Measurements from ENCODE around the gene RPLP1. TPM values are rescaled to one million over a fixed set of nuclear protein-coding genes. Genes with fewer than 3 reads are reported as not detected.
A peak's percentile ranks its signal among the peaks of the same experiment; 100 is the strongest.

RPLP1 gene
- total RNA-seq, 2 donors from 2014 or later = 444 to 515 TPM

GRCh38 chr15:69475769-69476358, 23.2 kb downstream of the RPLP1 start:
- ATAC-seq (ENCODE audit: insufficient number of reproducible peaks, low FRiP score, low read depth) (peak; percentile 67), DNase-seq (ENCODE audit: low spot score) (peak; percentile 25)
- no peak overlapping the region for H3K27ac ChIP-seq
- no peaks in the 10 kb centered on the region for H3K27me3 ChIP-seq (replicated peaks; ENCODE audit: insufficient read depth)
- H3K4me1 ChIP-seq (ENCODE audit: control insufficient read depth in 1 of 2, low read depth in 2 of 2) = no peaks in the 10 kb centered on the region
- no peaks in the 10 kb centered on the region for H3K9me3 ChIP-seq
- peak; percentile 88 for TF ChIP-seq CTCF (IDR thresholded peaks at IDR 0.05)
- H3K36me3 ChIP-seq = no peaks in the 10 kb centered on the region
- H3K4me3 ChIP-seq = no peak overlapping the region

- Histone ChIP-seq H3K27ac (no peak overlapping the region), H3K9me3 (no peaks in the 10 kb centered on the region), H3K4me1 (ENCODE audit: control insufficient read depth in 1 of 2, low read depth in 2 of 2) (no peaks in the 10 kb centered on the region), H3K36me3 (no peaks in the 10 kb centered on the region), H3K4me3 (no peak overlapping the region), H3K27me3 (replicated peaks; ENCODE audit: insufficient read depth) (no peaks in the 10 kb centered on the region)
- ATAC-seq (ENCODE audit: insufficient number of reproducible peaks, low FRiP score, low read depth) (no peak), DNase-seq (ENCODE audit: low spot score) (no peak)
- no peak for TF ChIP-seq CTCF (IDR thresholded peaks at IDR 0.05)
These were observed 24.3 kb downstream of the RPLP1 start for GRCh38 chr15:69476704-69477473.

GRCh38 chr15:69478259-69478781, 25.7 kb downstream of the RPLP1 start:
- Histone ChIP-seq H3K4me3 (no peak overlapping the region), H3K27ac (no peak overlapping the region), H3K27me3 (replicated peaks; ENCODE audit: insufficient read depth) (no peaks in the 10 kb centered on the region), H3K36me3 (no peaks in the 10 kb centered on the region), H3K9me3 (no peaks in the 10 kb centered on the region), H3K4me1 (ENCODE audit: control insufficient read depth in 1 of 2, low read depth in 2 of 2) (no peaks in the 10 kb centered on the region)
- peak; percentile 74 for TF ChIP-seq CTCF (IDR thresholded peaks at IDR 0.05)
- ATAC-seq (ENCODE audit: insufficient number of reproducible peaks, low FRiP score, low read depth) = no peak
- DNase-seq (ENCODE audit: low spot score) = no peak

GRCh38 chr15:69479081-69479480, 26.5 kb downstream of the RPLP1 start:
- no peak for TF ChIP-seq CTCF (IDR thresholded peaks at IDR 0.05)
- no peaks in the 10 kb centered on the region for H3K27me3 ChIP-seq (replicated peaks; ENCODE audit: insufficient read depth)
- H3K27ac ChIP-seq = no peak overlapping the region
- H3K36me3 ChIP-seq = no peaks in the 10 kb centered on the region
- no peaks in the 10 kb centered on the region for H3K4me1 ChIP-seq (ENCODE audit: control insufficient read depth in 1 of 2, low read depth in 2 of 2)
- H3K4me3 ChIP-seq = no peak overlapping the region
- no peaks in the 10 kb centered on the region for H3K9me3 ChIP-seq
- ATAC-seq (ENCODE audit: insufficient number of reproducible peaks, low FRiP score, low read depth) (no peak), DNase-seq (ENCODE audit: low spot score) (no peak)

GRCh38 chr15:69479971-69480370, 27.4 kb downstream of the RPLP1 start:
- DNase-seq (ENCODE audit: low spot score) (no peak), ATAC-seq (ENCODE audit: insufficient number of reproducible peaks, low FRiP score, low read depth) (no peak)
- Histone ChIP-seq H3K4me1 (ENCODE audit: control insufficient read depth in 1 of 2, low read depth in 2 of 2) (no peaks in the 10 kb centered on the region), H3K27ac (no peak overlapping the region), H3K27me3 (replicated peaks; ENCODE audit: insufficient read depth) (no peaks in the 10 kb centered on the region), H3K36me3 (no peaks in the 10 kb centered on the region), H3K4me3 (no peak overlapping the region), H3K9me3 (no peaks in the 10 kb centered on the region)
- no peak for TF ChIP-seq CTCF (IDR thresholded peaks at IDR 0.05)

Data from thoracic aorta (tissue), 2 donors.